HepG2 (cell line): ENCODE data around the gene TFE3. TPM values are rescaled to one million over a fixed set of nuclear protein-coding genes. Genes with fewer than 3 reads are reported as not detected.
A peak's percentile ranks its signal among the peaks of the same experiment; 100 is the strongest.

Source experiments
- ATAC-seq: fragments of 200-7000 bp; cut with Tn5 transposase; 3 replicates; pipeline ENCODE4 v1.9.1; 2020; ENCODE audit warnings: mild to moderate bottlenecking, moderate library complexity
- BruUV-seq: library from RNA; stranded (reverse); fragments of 400-500 nt; replicated peaks from 2 replicates; lab custom pipeline; 2021; lab: Mats Ljungman, UMichigan
- CTCF ChIA-PET: fragments of 300-600 bp; formaldehyde crosslinking; extraction: SDS; loops from one replicate; lab custom pipeline; 2021; ENCODE audit warnings: low total read pairs, inconsistent platforms, low intra/inter-chr PET ratio; lab: Yijun Ruan, JAX
- POLR2A ChIA-PET: fragments of 350-600 bp; sonication (Branson Sonifier 250); formaldehyde crosslinking; loops from one replicate; lab custom pipeline; 2020; ENCODE audit warnings: antibody characterized with exemption, inconsistent platforms; lab: Yijun Ruan, JAX
- DNase-seq: peaks from one replicate; pipeline ENCODE4 v3.0.0-alpha.2; 2015; ENCODE audit warnings: low spot score
- FAIRE-seq: peaks from 3 replicates; lab custom pipeline; 2011; peaks lifted over from hg19 to GRCh38; lab: Jason Lieb, UNC
- H2AFZ ChIP-seq: one replicate; pipeline ENCODE4 v1.6.1; 2011; ENCODE audit warnings: low read length, inconsistent platforms
- H3K27ac ChIP-seq: fragments of 300-600 bp; 3 replicates; pipeline ENCODE4 v1.8.0; 2011; ENCODE audit warnings: mixed run types, mild to moderate bottlenecking, mixed read lengths, low read length, inconsistent platforms; ENCODE audit not compliant: insufficient read depth; ENCODE audit errors: extremely low read length
- H3K27me3 ChIP-seq, 2 experiments: fragments of 200-600 bp in 1 of 2; 2 replicates in 1 of 2; 3 replicates in 1 of 2; pipeline versions ENCODE4 v1.6.0 to v1.8.0; 2011; ENCODE audit warnings: low read length in 2 of 2, mild to moderate bottlenecking in 2 of 2, moderate library complexity in 2 of 2, inconsistent platforms in 1 of 2; ENCODE audit not compliant: insufficient read depth in 2 of 2, control insufficient read depth in 1 of 2
- H3K36me3 ChIP-seq, 2 experiments: fragments of 200-600 bp in 1 of 2; replicated peaks in 1 of 2; 2 replicates in 1 of 2; 3 replicates in 1 of 2; pipeline versions ENCODE4 v1.5.1 to v1.8.0; 2011; ENCODE audit warnings: low read length in 2 of 2, inconsistent platforms in 1 of 2; ENCODE audit not compliant: insufficient read depth in 2 of 2, control insufficient read depth in 1 of 2
- H3K4me1 ChIP-seq: 2 replicates; pipeline ENCODE4 v1.5.1; 2012; ENCODE audit warnings: low read length, inconsistent platforms; ENCODE audit not compliant: insufficient read depth
- H3K4me2 ChIP-seq: 2 replicates; pipeline ENCODE4 v1.6.0; 2011; ENCODE audit warnings: low read depth, low read length, inconsistent platforms
- H3K4me3 ChIP-seq, 3 experiments: fragments of 200-600 bp in 1 of 3; sonication (generic), shearing (Covaris generic) in 1 of 3; replicated peaks in 1 of 3; 2 replicates each; pipeline ENCODE4 v1.5.1; 2011 to 2016; ENCODE audit warnings: low read length in 3 of 3, inconsistent platforms in 2 of 3, low read depth in 2 of 3, mild to moderate bottlenecking in 2 of 3, control low read depth in 1 of 3, mixed read lengths in 1 of 3; ENCODE audit not compliant: insufficient read depth in 1 of 3
- H3K79me2 ChIP-seq: one replicate; pipeline ENCODE4 v1.6.1; 2011; ENCODE audit warnings: low read length, inconsistent platforms; ENCODE audit not compliant: insufficient read depth
- H3K9ac ChIP-seq: 2 replicates; pipeline ENCODE4 v1.6.0; 2011; ENCODE audit warnings: mild to moderate bottlenecking, low read depth, low read length, inconsistent platforms; ENCODE audit not compliant: insufficient read depth
- H3K9me3 ChIP-seq: 2 replicates; pipeline ENCODE4 v1.5.1; 2012; ENCODE audit warnings: mild to moderate bottlenecking, low read length
- H4K20me1 ChIP-seq: 2 replicates; pipeline ENCODE4 v1.6.0; 2011; ENCODE audit warnings: inconsistent platforms, mild to moderate bottlenecking, low read length, moderate library complexity; ENCODE audit not compliant: insufficient read depth
- CBX2 ChIP-seq, 2 experiments: fragments of 200-600 bp in 1 of 2; sonication (generic); formaldehyde crosslinking in 1 of 2; IDR thresholded peaks; 2 replicates each; pipeline versions ENCODE4 v1.7.0 to v1.8.1; 2018 to 2022; ENCODE audit warnings: low read depth in 2 of 2, low read length in 1 of 2, mild to moderate bottlenecking in 1 of 2, missing genetic modification reagents in 1 of 2
- CCDC6 ChIP-seq: sonication (generic); formaldehyde crosslinking; IDR thresholded peaks from 2 replicates; pipeline ENCODE4 v1.8.1; 2022; ENCODE audit warnings: mild to moderate bottlenecking, missing genetic modification reagents, moderate library complexity
- HMG20A ChIP-seq: IDR thresholded peaks from 2 replicates; pipeline ENCODE4 v1.6.1; 2016; ENCODE audit warnings: borderline replicate concordance
- MED1 ChIP-seq: sonication (generic); formaldehyde crosslinking; IDR thresholded peaks from 2 replicates; pipeline ENCODE4 v1.4.0; 2020; ENCODE audit warnings: missing genetic modification reagents
- NCOR1 ChIP-seq: fragments of 200-600 bp; sonication (generic); IDR thresholded peaks from 2 replicates; pipeline ENCODE4 v1.7.0; 2017; ENCODE audit warnings: antibody characterized with exemption, low read length, borderline replicate concordance
- SYNCRIP ChIP-seq: fragments of 200-400 bp; formaldehyde crosslinking; IDR thresholded peaks from 2 replicates; pipeline ENCODE4 v1.6.1; 2018; ENCODE audit warnings: mild to moderate bottlenecking, low read depth, low read length; ENCODE audit not compliant: insufficient read depth
- ZNF468 ChIP-seq: sonication (generic); formaldehyde crosslinking; IDR thresholded peaks from 2 replicates; pipeline ENCODE4 v1.8.0; 2022; ENCODE audit warnings: mild to moderate bottlenecking, moderate library complexity, missing genetic modification reagents
- ZNF557 ChIP-seq: sonication (generic); formaldehyde crosslinking; IDR thresholded peaks from 2 replicates; pipeline ENCODE4 v1.4.0; 2020; ENCODE audit warnings: missing genetic modification reagents
- ZNF816 ChIP-seq: sonication (generic); formaldehyde crosslinking; IDR thresholded peaks from 2 replicates; pipeline ENCODE4 v1.8.0; 2022; ENCODE audit warnings: missing genetic modification reagents, mild to moderate bottlenecking, borderline replicate concordance
- WGBS: methylation state at CpG from one replicate; pipeline ENCODE4 v1.1.6; 2017; ENCODE audit warnings: low lambda C conversion rate; 5-methylcytosine and 5-hydroxymethylcytosine counted together
- in situ Hi-C: cut with HindIII; loops from 2 replicates; pipeline ENCODE4 v1.10.0; 2017; ENCODE audit warnings: low pct_unique_long_range_greater_than_20kb; ENCODE audit not compliant: extremely low pct_ligation_motif_present
- intact Hi-C: fragments of 100-400 bp; cut with micrococcal nuclease; formaldehyde crosslinking; loops from one replicate; pipeline ENCODE4 v1.10.0; 2022; ENCODE audit not compliant: unreplicated experiment
- polyA plus RNA-seq, 8 experiments: library from polyadenylated mRNA; depleted of rRNA in 3 of 8; stranded (reverse) in 7 of 8; unstranded in 1 of 8; fragments of >200 nt; fragmentation: Illumina TruSeq in 4 of 8; extraction: Trizol in 4 of 8; gene quantifications; 2 replicates each; pipeline versions ENCODE4 v1.2.1 to v1.2.3, GENCODE V29; 2011 to 2016; ENCODE audit warnings: low read depth in 4 of 8, missing spikeins in 1 of 8, mixed read lengths in 1 of 8; ENCODE audit not compliant: insufficient read depth in 1 of 8
- total RNA-seq, 5 experiments: library from RNA; depleted of rRNA; stranded (reverse); fragments of >200 nt; fragmentation: Illumina TruSeq; extraction: Trizol; gene quantifications; 2 replicates each; pipeline ENCODE4 v1.2.3, GENCODE V29; 2016; ENCODE audit warnings: low read depth in 1 of 5
- TF ChIP-seq, protein P1 (sequence below): sonication (generic); formaldehyde crosslinking; IDR thresholded peaks from 2 replicates; pipeline ENCODE4 v1.5.0; 2020; ENCODE audit warnings: missing genetic modification reagents, mild to moderate bottlenecking, borderline replicate concordance
- TF ChIP-seq, protein P2 (sequence below): sonication (generic); formaldehyde crosslinking; IDR thresholded peaks from 2 replicates; pipeline ENCODE4 v1.4.0; 2020; ENCODE audit warnings: missing genetic modification reagents
- TF ChIP-seq, protein P3 (sequence below), 2 experiments: sonication (generic) in 1 of 2; formaldehyde crosslinking in 1 of 2; IDR thresholded peaks; 2 replicates each; pipeline versions ENCODE4 v1.4.0 to v1.6.1; 2016 to 2020; ENCODE audit warnings: borderline replicate concordance in 1 of 2, low read depth in 1 of 2, mild to moderate bottlenecking in 1 of 2, missing genetic modification reagents in 1 of 2
- TF ChIP-seq, protein P4 (sequence below): IDR thresholded peaks from 2 replicates; pipeline ENCODE4 v1.6.1; 2016; ENCODE audit warnings: control low read depth

Gene TFE3
- total and polyA plus RNA-seq, 2 of the 13 experiments (the other 11 are each of a cell fraction or from before 2014, with no cell fraction given) = 8.3 to 12.3 TPM

DNA sequence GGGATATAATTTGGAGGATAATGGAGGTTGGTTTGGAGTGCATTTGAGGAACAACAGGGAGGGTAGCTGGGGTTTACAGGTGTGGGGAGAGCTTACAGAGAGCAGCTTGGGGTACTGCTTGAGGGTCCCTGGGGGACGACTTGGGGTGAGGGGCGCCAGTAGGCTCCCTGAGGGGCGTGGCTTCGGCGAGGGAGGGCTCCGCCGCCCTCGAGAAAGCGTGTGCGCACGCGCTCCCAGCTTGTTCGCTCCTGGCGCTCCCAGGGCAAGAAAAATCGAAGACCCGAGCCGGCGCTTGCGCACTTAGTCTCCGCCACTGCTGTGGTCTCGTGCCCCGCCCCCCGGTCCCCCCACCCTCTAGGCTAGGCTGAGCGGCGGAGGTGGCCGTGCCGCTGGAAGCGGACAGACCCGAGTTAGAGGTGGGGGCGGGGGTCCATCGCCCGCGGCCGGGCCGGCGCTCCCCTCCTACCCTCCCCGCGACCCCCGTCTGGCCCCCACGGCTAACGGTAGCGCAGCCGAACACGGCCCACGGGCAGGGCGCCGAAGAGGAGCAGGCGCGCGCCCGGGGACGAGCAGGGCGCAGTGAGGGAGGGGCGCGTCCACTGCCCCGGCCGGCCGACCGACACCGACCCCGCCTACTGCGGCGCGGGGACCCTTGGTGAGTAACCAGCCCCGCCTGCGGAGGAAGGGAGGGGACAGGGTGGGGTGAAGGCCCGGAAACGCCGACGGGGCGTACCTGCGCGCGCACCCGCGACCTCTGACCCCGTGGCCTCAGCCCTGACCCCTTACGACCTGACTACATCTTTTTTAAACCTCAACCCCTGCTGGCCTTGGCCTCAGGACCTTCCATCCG, 10.3 kb upstream of the TFE3 start:
- no peaks in the 10 kb centered on the region for H4K20me1 ChIP-seq
- H3K4me2 ChIP-seq = peak overlapping the region; percentile 72
- 0% methylated on average over 2 of the region's 79 CpGs for WGBS
- H2AFZ ChIP-seq = peak overlapping the region; percentile 42
- peak; percentile 52 for FAIRE-seq
- H3K9me3 ChIP-seq = no peaks in the 10 kb centered on the region
- in situ Hi-C loops = no loop called here
- H3K4me3 ChIP-seq = peak overlapping the region; percentile 47 to 66 (median 66); a peak in 5 of 6 replicates
- no peaks in the 10 kb centered on the region for H3K27me3 ChIP-seq
- DNase-seq = peak; percentile 45
- POLR2A ChIA-PET = interaction anchor here (0.6 to 1.3 kb wide), 4 partner anchors 10 to 137 kb away, joined by 3 to 20 read pairs (median 4); partner anchors contain the start of genes GRIPAP1 and TFE3
- peaks cover 37% of the 10 kb centered on the region for H3K4me1 ChIP-seq
- H3K36me3 ChIP-seq = no peaks in the 10 kb centered on the region; a peak in 1 of 5 replicates
- CTCF ChIA-PET = no interaction called here
- no TSS peak for BruUV-seq
- H3K9ac ChIP-seq = peak overlapping the region; percentile 71
- H3K27ac ChIP-seq = peak overlapping the region; percentile 79
- H3K79me2 ChIP-seq = peaks cover 2% of the 10 kb centered on the region
- intact Hi-C loops = no loop called here
- peak; percentile 83 for ATAC-seq
- TF ChIP-seq CCDC6 (CRISPR knock-in tag) (0 out of 2 replicates have a peak, but pooled peaks have one; percentile 24), ZNF468 (CRISPR knock-in tag) (no peak), MED1 (CRISPR knock-in tag) (no peak), NCOR1 (no peak), CBX2 (IDR thresholded peaks at IDR 0.05; ENCODE audit: low read depth, low read length) (no peak), CBX2 (CRISPR knock-in tag; IDR thresholded peaks at IDR 0.05; ENCODE audit: low read depth) (no peak), ZNF557 (CRISPR knock-in tag) (no peak), ZNF816 (no peak), HMG20A (CRISPR knock-in tag) (no peak), SYNCRIP (no peak)
- TF ChIP-seq, protein P1, sequence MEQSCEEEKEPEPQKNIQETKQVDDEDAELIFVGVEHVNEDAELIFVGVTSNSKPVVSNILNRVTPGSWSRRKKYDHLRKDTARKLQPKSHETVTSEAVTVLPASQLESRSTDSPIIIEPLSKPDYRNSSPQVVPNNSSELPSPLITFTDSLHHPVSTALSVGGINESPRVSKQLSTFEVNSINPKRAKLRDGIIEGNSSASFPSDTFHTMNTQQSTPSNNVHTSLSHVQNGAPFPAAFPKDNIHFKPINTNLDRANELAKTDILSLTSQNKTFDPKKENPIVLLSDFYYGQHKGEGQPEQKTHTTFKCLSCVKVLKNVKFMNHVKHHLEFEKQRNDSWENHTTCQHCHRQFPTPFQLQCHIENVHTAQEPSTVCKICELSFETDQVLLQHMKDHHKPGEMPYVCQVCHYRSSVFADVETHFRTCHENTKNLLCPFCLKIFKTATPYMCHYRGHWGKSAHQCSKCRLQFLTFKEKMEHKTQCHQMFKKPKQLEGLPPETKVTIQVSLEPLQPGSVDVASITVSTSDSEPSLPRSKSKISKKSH (CRISPR knock-in tag) = no peak
- TF ChIP-seq, protein P2, sequence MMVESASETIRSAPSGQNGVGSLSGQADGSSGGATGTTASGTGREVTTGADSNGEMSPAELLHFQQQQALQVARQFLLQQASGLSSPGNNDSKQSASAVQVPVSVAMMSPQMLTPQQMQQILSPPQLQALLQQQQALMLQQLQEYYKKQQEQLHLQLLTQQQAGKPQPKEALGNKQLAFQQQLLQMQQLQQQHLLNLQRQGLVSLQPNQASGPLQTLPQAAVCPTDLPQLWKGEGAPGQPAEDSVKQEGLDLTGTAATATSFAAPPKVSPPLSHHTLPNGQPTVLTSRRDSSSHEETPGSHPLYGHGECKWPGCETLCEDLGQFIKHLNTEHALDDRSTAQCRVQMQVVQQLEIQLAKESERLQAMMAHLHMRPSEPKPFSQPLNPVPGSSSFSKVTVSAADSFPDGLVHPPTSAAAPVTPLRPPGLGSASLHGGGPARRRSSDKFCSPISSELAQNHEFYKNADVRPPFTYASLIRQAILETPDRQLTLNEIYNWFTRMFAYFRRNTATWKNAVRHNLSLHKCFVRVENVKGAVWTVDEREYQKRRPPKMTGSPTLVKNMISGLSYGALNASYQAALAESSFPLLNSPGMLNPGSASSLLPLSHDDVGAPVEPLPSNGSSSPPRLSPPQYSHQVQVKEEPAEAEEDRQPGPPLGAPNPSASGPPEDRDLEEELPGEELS = no peak
- TF ChIP-seq, protein P3, sequence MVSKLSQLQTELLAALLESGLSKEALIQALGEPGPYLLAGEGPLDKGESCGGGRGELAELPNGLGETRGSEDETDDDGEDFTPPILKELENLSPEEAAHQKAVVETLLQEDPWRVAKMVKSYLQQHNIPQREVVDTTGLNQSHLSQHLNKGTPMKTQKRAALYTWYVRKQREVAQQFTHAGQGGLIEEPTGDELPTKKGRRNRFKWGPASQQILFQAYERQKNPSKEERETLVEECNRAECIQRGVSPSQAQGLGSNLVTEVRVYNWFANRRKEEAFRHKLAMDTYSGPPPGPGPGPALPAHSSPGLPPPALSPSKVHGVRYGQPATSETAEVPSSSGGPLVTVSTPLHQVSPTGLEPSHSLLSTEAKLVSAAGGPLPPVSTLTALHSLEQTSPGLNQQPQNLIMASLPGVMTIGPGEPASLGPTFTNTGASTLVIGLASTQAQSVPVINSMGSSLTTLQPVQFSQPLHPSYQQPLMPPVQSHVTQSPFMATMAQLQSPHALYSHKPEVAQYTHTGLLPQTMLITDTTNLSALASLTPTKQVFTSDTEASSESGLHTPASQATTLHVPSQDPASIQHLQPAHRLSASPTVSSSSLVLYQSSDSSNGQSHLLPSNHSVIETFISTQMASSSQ (IDR thresholded peaks at IDR 0.05; ENCODE audit: low read depth) = no peak
- TF ChIP-seq, protein P3 (CRISPR knock-in tag; IDR thresholded peaks at IDR 0.05; ENCODE audit: borderline replicate concordance) = no peak
- TF ChIP-seq, protein P4, sequence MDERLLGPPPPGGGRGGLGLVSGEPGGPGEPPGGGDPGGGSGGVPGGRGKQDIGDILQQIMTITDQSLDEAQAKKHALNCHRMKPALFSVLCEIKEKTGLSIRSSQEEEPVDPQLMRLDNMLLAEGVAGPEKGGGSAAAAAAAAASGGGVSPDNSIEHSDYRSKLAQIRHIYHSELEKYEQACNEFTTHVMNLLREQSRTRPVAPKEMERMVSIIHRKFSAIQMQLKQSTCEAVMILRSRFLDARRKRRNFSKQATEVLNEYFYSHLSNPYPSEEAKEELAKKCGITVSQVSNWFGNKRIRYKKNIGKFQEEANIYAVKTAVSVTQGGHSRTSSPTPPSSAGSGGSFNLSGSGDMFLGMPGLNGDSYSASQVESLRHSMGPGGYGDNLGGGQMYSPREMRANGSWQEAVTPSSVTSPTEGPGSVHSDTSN (CRISPR knock-in tag) = no peak
